Measurements from ENCODE around the gene SEPHS1.

GRCh38 chr10:13382703-13383398 is 34.8 kb upstream of the SEPHS1 start:
- TF ChIP-seq CTCF (IDR thresholded peaks at IDR 0.05; ENCODE audit: insufficient read depth, low read length) (no peak), POLR2AphosphoS5 (IDR thresholded peaks at IDR 0.05; ENCODE audit: low read depth) (no peak), SPI1 (IDR thresholded peaks at IDR 0.05; ENCODE audit: borderline replicate concordance, low read depth) (no peak)

Measured in HL-60 (cell line).